ENCODE data around the gene CREB5. TPM values are rescaled to one million over a fixed set of nuclear protein-coding genes. Genes with fewer than 3 reads are reported as not detected.

The CREB5 gene
- total RNA-seq, 4 donors from 2014 or later = 0.90 to 10.1 (median 4.9) TPM

DNA sequence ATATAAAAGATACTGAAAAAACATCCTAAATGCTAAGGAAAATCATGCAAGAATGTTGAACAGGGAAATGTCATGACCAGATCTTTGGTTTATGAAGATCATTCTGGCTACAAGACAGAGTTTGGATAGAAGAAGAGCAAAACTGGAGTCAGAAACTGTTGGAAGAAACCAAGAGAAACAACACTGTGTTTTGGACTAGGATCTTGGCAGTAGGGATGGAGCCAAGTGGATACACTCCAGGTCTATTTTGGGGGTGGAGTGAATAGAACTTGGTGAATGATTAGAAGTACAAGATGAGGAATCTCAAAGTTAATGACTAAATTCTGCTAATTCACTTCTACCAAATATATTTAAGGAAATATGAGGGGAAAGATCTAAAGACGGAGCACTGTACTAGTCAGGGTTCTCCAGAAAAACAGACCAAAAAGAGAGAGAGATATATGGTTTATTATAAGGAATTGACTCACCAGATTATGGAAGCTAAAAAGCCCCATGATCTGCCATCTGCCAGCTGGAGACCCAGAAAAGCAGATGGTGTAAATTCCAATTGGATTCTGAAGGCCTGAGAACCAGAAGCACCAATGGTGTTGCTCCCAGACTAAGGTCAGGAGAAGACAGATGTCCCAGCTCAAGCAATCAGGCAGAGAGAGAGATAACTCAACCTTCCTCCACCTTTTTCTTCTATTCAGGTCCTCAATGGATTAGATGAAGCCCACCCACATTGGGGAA is 290.9 kb downstream of the CREB5 start:
- Histone ChIP-seq H3K27me3 (no peaks in the 10 kb centered on the region), H3K4me1 (peaks cover 54 to 56% of the 10 kb centered on the region in 2 donors), H3K27ac (no peak overlapping the region), H3K36me3 (no peaks in the 10 kb centered on the region), H3K9me3 (no peaks in the 10 kb centered on the region), H3K4me3 (no peak overlapping the region)
- TF ChIP-seq, protein P1, sequence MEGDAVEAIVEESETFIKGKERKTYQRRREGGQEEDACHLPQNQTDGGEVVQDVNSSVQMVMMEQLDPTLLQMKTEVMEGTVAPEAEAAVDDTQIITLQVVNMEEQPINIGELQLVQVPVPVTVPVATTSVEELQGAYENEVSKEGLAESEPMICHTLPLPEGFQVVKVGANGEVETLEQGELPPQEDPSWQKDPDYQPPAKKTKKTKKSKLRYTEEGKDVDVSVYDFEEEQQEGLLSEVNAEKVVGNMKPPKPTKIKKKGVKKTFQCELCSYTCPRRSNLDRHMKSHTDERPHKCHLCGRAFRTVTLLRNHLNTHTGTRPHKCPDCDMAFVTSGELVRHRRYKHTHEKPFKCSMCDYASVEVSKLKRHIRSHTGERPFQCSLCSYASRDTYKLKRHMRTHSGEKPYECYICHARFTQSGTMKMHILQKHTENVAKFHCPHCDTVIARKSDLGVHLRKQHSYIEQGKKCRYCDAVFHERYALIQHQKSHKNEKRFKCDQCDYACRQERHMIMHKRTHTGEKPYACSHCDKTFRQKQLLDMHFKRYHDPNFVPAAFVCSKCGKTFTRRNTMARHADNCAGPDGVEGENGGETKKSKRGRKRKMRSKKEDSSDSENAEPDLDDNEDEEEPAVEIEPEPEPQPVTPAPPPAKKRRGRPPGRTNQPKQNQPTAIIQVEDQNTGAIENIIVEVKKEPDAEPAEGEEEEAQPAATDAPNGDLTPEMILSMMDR (IDR thresholded peaks at IDR 0.05 in 4 of 5, conservative IDR thresholded peaks at IDR 0.05 in 1 of 5) = no peak
- no peak for TF ChIP-seq POLR2A (IDR thresholded peaks at IDR 0.05)
- ATAC-seq (no peak), DNase-seq (no peak)
- intact Hi-C loops (cut with DNase I; ENCODE audit: low total_unique reads) = no loop called here
- in situ Hi-C loops (cut with MboI; ENCODE audit: low sequenced_read_pairs in 4 of 4) = no loop called here

DNA sequence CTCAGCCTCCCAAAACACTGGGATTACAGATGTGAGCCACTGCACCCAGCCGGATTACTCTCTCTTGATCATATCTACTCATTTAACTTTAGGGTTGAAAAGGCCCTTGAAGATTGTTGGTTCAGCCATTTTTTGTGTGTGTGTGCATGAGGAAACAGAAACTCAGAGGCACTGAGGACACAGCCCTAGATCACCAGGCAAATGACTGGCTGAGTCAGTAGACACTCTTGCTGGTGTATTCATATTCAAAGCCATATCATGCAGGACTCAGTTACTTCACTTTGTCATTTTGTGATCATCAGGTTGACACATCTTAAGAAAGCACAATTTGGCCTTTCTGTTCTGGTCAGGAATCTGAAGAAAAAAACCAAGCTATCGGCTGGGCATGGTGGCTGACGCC is 292.4 kb downstream of the CREB5 start:
- no peaks in the 10 kb centered on the region for H3K9me3 ChIP-seq
- intact Hi-C loops (cut with DNase I; ENCODE audit: low total_unique reads) = no loop called here
- no peak overlapping the region for H3K4me3 ChIP-seq
- no peak for TF ChIP-seq POLR2A (IDR thresholded peaks at IDR 0.05)
- TF ChIP-seq, protein P1 (IDR thresholded peaks at IDR 0.05 in 4 of 5, conservative IDR thresholded peaks at IDR 0.05 in 1 of 5) = no peak
- DNase-seq = no peak
- in situ Hi-C loops (cut with MboI; ENCODE audit: low sequenced_read_pairs in 4 of 4) = no loop called here
- no peak for ATAC-seq
- H3K27me3 ChIP-seq = no peaks in the 10 kb centered on the region
- H3K36me3 ChIP-seq = no peaks in the 10 kb centered on the region
- H3K4me1 ChIP-seq = peaks cover 39 to 56% of the 10 kb centered on the region in 2 donors
- no peak overlapping the region for H3K27ac ChIP-seq

DNA sequence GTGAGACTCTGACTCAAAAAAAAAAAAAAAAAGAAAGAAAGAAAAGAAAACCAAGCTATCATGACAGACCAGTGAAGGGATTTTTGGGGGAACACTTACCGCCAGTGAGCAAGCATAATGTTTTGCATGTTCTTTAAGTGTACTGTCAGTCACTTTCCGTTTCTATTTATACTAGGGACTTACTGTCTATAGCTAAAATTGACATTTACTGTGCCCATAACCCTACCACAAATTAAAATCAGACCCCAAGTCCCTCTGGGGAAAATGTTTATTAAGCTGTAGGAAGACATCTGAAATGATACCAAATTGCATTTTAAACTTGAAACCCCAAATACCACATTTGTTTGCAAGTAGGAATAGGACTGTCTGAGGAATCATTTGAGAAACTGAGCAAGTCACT is 293.0 kb downstream of the CREB5 start:
- H3K4me3 ChIP-seq = no peak overlapping the region
- TF ChIP-seq, protein P1 (IDR thresholded peaks at IDR 0.05 in 4 of 5, conservative IDR thresholded peaks at IDR 0.05 in 1 of 5) = no peak
- TF ChIP-seq POLR2A (IDR thresholded peaks at IDR 0.05) = no peak
- H3K9me3 ChIP-seq = no peaks in the 10 kb centered on the region
- H3K4me1 ChIP-seq = peaks cover 33 to 50% of the 10 kb centered on the region in 2 donors
- intact Hi-C loops (cut with DNase I; ENCODE audit: low total_unique reads) (no loop called here), in situ Hi-C loops (cut with MboI; ENCODE audit: low sequenced_read_pairs in 4 of 4) (no loop called here)
- DNase-seq (no peak), ATAC-seq (no peak)
- H3K27me3 ChIP-seq = no peaks in the 10 kb centered on the region
- H3K27ac ChIP-seq = no peak overlapping the region
- no peaks in the 10 kb centered on the region for H3K36me3 ChIP-seq

DNA sequence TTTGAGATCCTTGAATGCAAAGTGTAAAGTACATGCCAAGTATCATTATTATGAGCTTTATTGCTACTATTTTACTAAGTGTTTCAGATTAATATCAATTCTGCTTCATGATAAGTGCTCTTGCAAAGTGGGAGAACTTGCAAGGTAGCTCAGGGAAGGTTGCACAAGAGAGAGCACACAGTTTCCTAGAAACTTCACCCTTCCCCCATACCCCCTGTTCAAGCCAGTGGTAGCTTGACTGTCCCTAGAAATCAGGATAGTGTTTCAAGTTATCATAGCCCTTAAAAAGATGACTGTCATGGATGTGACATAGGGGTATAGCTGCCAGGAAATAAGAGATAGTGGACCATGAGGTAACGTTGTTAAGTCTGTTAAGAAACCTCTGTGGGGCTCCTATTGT is 294.3 kb downstream of the CREB5 start:
- intact Hi-C loops (cut with DNase I; ENCODE audit: low total_unique reads) = no loop called here
- no peaks in the 10 kb centered on the region for H3K9me3 ChIP-seq
- ATAC-seq (peak; percentile 80 to 81), DNase-seq (no peak)
- no peaks in the 10 kb centered on the region for H3K36me3 ChIP-seq
- TF ChIP-seq POLR2A (IDR thresholded peaks at IDR 0.05) = no peak
- no peak overlapping the region for H3K4me3 ChIP-seq
- H3K27me3 ChIP-seq = no peaks in the 10 kb centered on the region
- in situ Hi-C loops (cut with MboI; ENCODE audit: low sequenced_read_pairs in 4 of 4) = no loop called here
- no peak overlapping the region for H3K27ac ChIP-seq
- peaks cover 22 to 37% of the 10 kb centered on the region in 2 donors for H3K4me1 ChIP-seq

GRCh38 chr7:28707291-28707690 is 295.0 kb downstream of the CREB5 start:
- TF ChIP-seq POLR2A (IDR thresholded peaks at IDR 0.05) = no peak
- TF ChIP-seq, protein P1 (IDR thresholded peaks at IDR 0.05 in 4 of 5, conservative IDR thresholded peaks at IDR 0.05 in 1 of 5) = no peak
- intact Hi-C loops (cut with DNase I; ENCODE audit: low total_unique reads) = no loop called here
- no peaks in the 10 kb centered on the region for H3K9me3 ChIP-seq
- H3K4me3 ChIP-seq = no peak overlapping the region
- ATAC-seq (no peak), DNase-seq (no peak)
- no peaks in the 10 kb centered on the region for H3K36me3 ChIP-seq
- no peaks in the 10 kb centered on the region for H3K27me3 ChIP-seq
- in situ Hi-C loops (cut with MboI; ENCODE audit: low sequenced_read_pairs in 4 of 4) = no loop called here
- H3K4me1 ChIP-seq = peaks cover 14 to 30% of the 10 kb centered on the region in 2 donors
- no peak overlapping the region for H3K27ac ChIP-seq

Data from gastrocnemius medialis (tissue), 4 donors.